ENCODE data around the gene C16orf95.
"Not testable (repeated sequence)": the region's sequence is repeated elsewhere in the genome, so short reads cannot be mapped to it uniquely, and the experiment has no call there.

C16orf95 gene

GRCh38 chr16:87259431-87259830 lies 57.8 kb downstream of the C16orf95 start:
- no peak overlapping the region for H3K4me3 ChIP-seq (ENCODE audit: low read depth, low read length)

GRCh38 chr16:87258653-87259052 lies 58.5 kb downstream of the C16orf95 start:
- not testable (repeated sequence) for H3K4me3 ChIP-seq (ENCODE audit: low read depth, low read length)

GRCh38 chr16:87255866-87256265 lies 61.3 kb downstream of the C16orf95 start:
- H3K4me3 ChIP-seq (ENCODE audit: low read depth, low read length): no peak overlapping the region

- H3K4me3 ChIP-seq (ENCODE audit: low read depth, low read length): no peak overlapping the region
Measured at GRCh38 chr16:87254734-87255133, 62.5 kb downstream of the C16orf95 start.

- no peak overlapping the region for H3K4me3 ChIP-seq (ENCODE audit: low read depth, low read length)
Measured at GRCh38 chr16:87254296-87254695, 62.9 kb downstream of the C16orf95 start.

GRCh38 chr16:87253536-87253935 lies 63.7 kb downstream of the C16orf95 start:
- H3K4me3 ChIP-seq (ENCODE audit: low read depth, low read length): no peak overlapping the region

Data from iPS-11a (cell line).